GM12878 (cell line): ENCODE results near the gene ACSF3. TPM values are rescaled to one million over a fixed set of nuclear protein-coding genes. Genes with fewer than 3 reads are reported as not detected.
A peak's percentile ranks its signal among the peaks of the same experiment; 100 is the strongest.

Source experiments
- ATAC-seq: fragments of 200-7000 bp; cut with Tn5 transposase; 3 replicates; pipeline ENCODE4 v1.9.1; 2020; ENCODE audit warnings: mild to moderate bottlenecking, moderate library complexity
- BruUV-seq: library from RNA; stranded (reverse); fragments of 400-500 nt; replicated peaks from 2 replicates; lab custom pipeline; 2021; lab: Mats Ljungman, UMichigan
- CTCF ChIA-PET: fragments of 300-600 bp; sonication (Branson Sonifier 250); formaldehyde crosslinking; extraction: SDS; loops from one replicate; lab custom pipeline; 2021; ENCODE audit warnings: inconsistent platforms; lab: Yijun Ruan, JAX
- POLR2A ChIA-PET: fragments of 350-600 bp; formaldehyde crosslinking; extraction: SDS; loops from one replicate; lab custom pipeline; 2021; ENCODE audit warnings: inconsistent platforms; lab: Charles Lee
- RAD21 ChIA-PET: fragments of 300-600 bp; sonication (Branson Sonifier 250); formaldehyde crosslinking; loops from one replicate; lab custom pipeline; 2023; ENCODE audit warnings: antibody characterized with exemption; ENCODE audit not compliant: unreplicated experiment; lab: Charles Lee
- SMC1A ChIA-PET: fragments of 300-600 bp; sonication (Branson Sonifier 250); formaldehyde crosslinking; loops from one replicate; lab custom pipeline; 2023; ENCODE audit not compliant: unreplicated experiment, uncharacterized antibody; lab: Charles Lee
- DNase-seq: peaks from one replicate; pipeline ENCODE4 v3.0.0-alpha.2; 2011; ENCODE audit warnings: low read depth, low spot score
- FAIRE-seq: peaks from 3 replicates; lab custom pipeline; 2011; peaks lifted over from hg19 to GRCh38; lab: Jason Lieb, UNC
- H2AFZ ChIP-seq: 2 replicates; pipeline ENCODE4 v1.6.0; 2011; ENCODE audit warnings: low read depth, low read length, control low read depth; ENCODE audit not compliant: control insufficient read depth
- H3K27ac ChIP-seq: 2 replicates; pipeline ENCODE4 v1.5.1; 2011; ENCODE audit warnings: control low read depth; ENCODE audit not compliant: control insufficient read depth, insufficient read depth
- H3K27me3 ChIP-seq, 2 experiments: replicated peaks in 1 of 2; 2 replicates each; pipeline versions ENCODE4 v1.6.0 to v1.6.1; 2011; ENCODE audit warnings: low read length in 1 of 2; ENCODE audit not compliant: control insufficient read depth in 2 of 2, insufficient read depth in 2 of 2
- H3K36me3 ChIP-seq, 2 experiments: 2 replicates each; pipeline ENCODE4 v1.5.1; 2011; ENCODE audit warnings: low read length in 1 of 2; ENCODE audit not compliant: control insufficient read depth in 2 of 2, insufficient read depth in 2 of 2
- H3K4me1 ChIP-seq: 2 replicates; pipeline ENCODE4 v1.6.1; 2011; ENCODE audit warnings: mild to moderate bottlenecking, low read length, moderate library complexity, mixed read lengths; ENCODE audit not compliant: control insufficient read depth, insufficient read depth
- H3K4me2 ChIP-seq: 2 replicates; pipeline ENCODE4 v1.6.0; 2011; ENCODE audit warnings: control low read depth; ENCODE audit not compliant: control insufficient read depth, insufficient read depth
- H3K4me3 ChIP-seq: fragments of 200-600 bp; sonication (generic); 2 replicates; pipeline ENCODE4 v1.5.1; 2016
- H3K79me2 ChIP-seq: 2 replicates; pipeline ENCODE4 v1.6.0; 2011; ENCODE audit warnings: low read length; ENCODE audit not compliant: control insufficient read depth, insufficient read depth
- H3K9ac ChIP-seq: 2 replicates; pipeline ENCODE4 v1.8.0; 2011; ENCODE audit warnings: low read length, control low read depth, mixed read lengths; ENCODE audit not compliant: control insufficient read depth, insufficient read depth
- H3K9me3 ChIP-seq: replicated peaks from 3 replicates; pipeline ENCODE4 v1.5.1; 2011; ENCODE audit warnings: mild to moderate bottlenecking, low read length; ENCODE audit not compliant: control insufficient read depth, insufficient read depth
- H4K20me1 ChIP-seq: 2 replicates; pipeline ENCODE4 v1.6.0; 2011; ENCODE audit not compliant: control insufficient read depth, insufficient read depth
- BACH1 ChIP-seq: fragments of 450-650 bp; IDR thresholded peaks from 2 replicates; pipeline ENCODE4 v1.6.1; 2017; ENCODE audit warnings: mild to moderate bottlenecking, borderline replicate concordance
- WGBS: methylation state at CpG from one replicate; pipeline ENCODE4 v1.1.6; 2016; ENCODE audit warnings: low lambda C conversion rate; ENCODE audit not compliant: insufficient replicate concordance, insufficient coverage; ENCODE audit errors: missing lambda C conversion rate; 5-methylcytosine and 5-hydroxymethylcytosine counted together
- in situ Hi-C: fragments of 300-500 bp; cut with MboI; formaldehyde crosslinking; loops from 9 replicates; pipeline ENCODE4 v1.14.3; 2018; ENCODE audit warnings: mixed read lengths
- intact Hi-C: fragments of 100-400 bp; cut with micrococcal nuclease; formaldehyde crosslinking; loops from one replicate; pipeline ENCODE4 v1.14.2; 2022; ENCODE audit not compliant: unreplicated experiment
- polyA plus RNA-seq, 11 experiments: library from polyadenylated mRNA; depleted of rRNA in 4 of 11; unstranded in 6 of 11; stranded (reverse) in 5 of 11; fragments of >200 nt; fragmentation: Nextera tagmentation in 4 of 11; fragmentation: Illumina TruSeq in 1 of 11; extraction: Ambion mirVana in 4 of 11; extraction: Trizol in 1 of 11; gene quantifications; 1 replicate in 1 of 11; 2 replicates in 10 of 11; pipeline versions ENCODE4 v1.2.1 to v1.2.3, GENCODE V29; 2011 to 2016; ENCODE audit warnings: inconsistent platforms in 2 of 11, missing spikeins in 2 of 11, low read depth in 1 of 11
- total RNA-seq, 4 experiments: library from RNA; depleted of rRNA in 3 of 4; stranded (reverse); fragments of >200 nt in 3 of 4; fragmentation: Illumina TruSeq in 1 of 4; extraction: Trizol in 1 of 4; gene quantifications; 2 replicates each; pipeline versions ENCODE4 v1.2.1 to v1.2.3, GENCODE V29; 2013 to 2021
- TF ChIP-seq, protein P1 (sequence below), 3 experiments: IDR thresholded peaks in 2 of 3; conservative IDR thresholded peaks in 1 of 3; 2 replicates each; pipeline ENCODE4 v1.5.1; 2011; ENCODE audit warnings: low read depth in 3 of 3, low read length in 3 of 3, mild to moderate bottlenecking in 3 of 3, control low read depth in 2 of 3, moderate library complexity in 2 of 3, inconsistent platforms in 1 of 3, mixed read lengths in 1 of 3; ENCODE audit not compliant: control insufficient read depth in 2 of 3, insufficient read depth in 1 of 3; ENCODE audit errors: extremely low read depth in 1 of 3

Gene ACSF3
- total and polyA plus RNA-seq, 10 of the 15 experiments (the other 5 are each of a cell fraction or from before 2014, with no cell fraction given): 1.0 to 44.4 (median 25.8) TPM

DNA sequence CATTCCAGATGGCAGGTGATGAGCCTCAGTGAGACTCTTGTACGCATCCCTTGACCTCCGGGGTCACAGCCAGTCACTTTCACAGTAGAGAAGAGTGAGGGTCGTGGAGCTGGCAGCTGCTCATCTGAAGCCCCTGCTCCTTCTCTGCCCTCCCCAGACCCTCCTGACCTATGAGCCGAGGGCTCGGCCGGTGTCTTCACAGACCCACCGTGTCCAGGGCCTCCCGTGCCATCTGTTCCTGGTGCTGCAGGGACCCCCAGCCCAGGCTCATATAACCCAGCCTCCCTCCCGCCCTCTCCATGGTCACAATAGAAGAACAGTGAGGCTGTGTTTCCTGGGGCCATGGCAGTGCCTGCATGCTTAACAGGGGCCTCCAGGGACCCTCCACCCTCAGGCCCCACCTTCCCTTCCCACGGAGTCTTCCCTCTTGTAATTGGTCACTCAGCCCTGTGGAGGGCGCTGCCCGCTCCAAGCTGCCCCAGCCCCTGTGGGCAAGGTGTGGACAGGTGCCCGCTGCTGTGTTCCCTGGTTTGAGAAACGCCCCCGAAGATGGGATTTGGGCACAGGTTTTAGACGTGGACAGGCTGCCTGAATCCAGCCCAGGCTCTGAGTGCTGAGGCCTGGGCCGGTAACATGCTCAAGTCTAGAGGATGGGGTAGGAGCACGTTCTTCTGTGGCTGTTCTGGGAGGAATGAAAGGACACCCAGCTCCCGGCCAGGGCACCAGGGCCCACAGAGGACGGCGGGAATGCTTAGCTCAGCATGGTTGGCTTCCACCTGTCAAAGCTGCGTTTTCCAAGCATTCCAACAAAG is 38.7 kb downstream of the ACSF3 start:
- Histone ChIP-seq H3K4me2 (no peak overlapping the region), H3K4me1 (0 out of 2 replicates have a peak, but pooled peaks cover 4% of the 10 kb centered on the region), H3K9me3 (peaks cover 13% of the 10 kb centered on the region), H3K36me3 (peaks cover 17 to 23% of the 10 kb centered on the region in 2 experiments), H3K27me3 (no peaks in the 10 kb centered on the region), H3K79me2 (no peaks in the 10 kb centered on the region; the same call in 1 of the 2 replicates), H2AFZ (no peak overlapping the region), H3K27ac (no peak overlapping the region), H3K4me3 (no peak overlapping the region), H3K9ac (no peak overlapping the region), H4K20me1 (no peaks in the 10 kb centered on the region)
- 88% methylated on average over 22 of the region's 22 CpGs for WGBS
- FAIRE-seq (no peak), ATAC-seq (no peak), DNase-seq (no peak)
- RAD21 ChIA-PET: no interaction called here
- no TSS peak for BruUV-seq
- CTCF ChIA-PET: no interaction called here
- intact Hi-C loops: no loop called here
- SMC1A ChIA-PET: no interaction called here
- in situ Hi-C loops: no loop called here
- POLR2A ChIA-PET: no interaction called here
- TF ChIP-seq, protein P1, sequence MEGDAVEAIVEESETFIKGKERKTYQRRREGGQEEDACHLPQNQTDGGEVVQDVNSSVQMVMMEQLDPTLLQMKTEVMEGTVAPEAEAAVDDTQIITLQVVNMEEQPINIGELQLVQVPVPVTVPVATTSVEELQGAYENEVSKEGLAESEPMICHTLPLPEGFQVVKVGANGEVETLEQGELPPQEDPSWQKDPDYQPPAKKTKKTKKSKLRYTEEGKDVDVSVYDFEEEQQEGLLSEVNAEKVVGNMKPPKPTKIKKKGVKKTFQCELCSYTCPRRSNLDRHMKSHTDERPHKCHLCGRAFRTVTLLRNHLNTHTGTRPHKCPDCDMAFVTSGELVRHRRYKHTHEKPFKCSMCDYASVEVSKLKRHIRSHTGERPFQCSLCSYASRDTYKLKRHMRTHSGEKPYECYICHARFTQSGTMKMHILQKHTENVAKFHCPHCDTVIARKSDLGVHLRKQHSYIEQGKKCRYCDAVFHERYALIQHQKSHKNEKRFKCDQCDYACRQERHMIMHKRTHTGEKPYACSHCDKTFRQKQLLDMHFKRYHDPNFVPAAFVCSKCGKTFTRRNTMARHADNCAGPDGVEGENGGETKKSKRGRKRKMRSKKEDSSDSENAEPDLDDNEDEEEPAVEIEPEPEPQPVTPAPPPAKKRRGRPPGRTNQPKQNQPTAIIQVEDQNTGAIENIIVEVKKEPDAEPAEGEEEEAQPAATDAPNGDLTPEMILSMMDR (IDR thresholded peaks at IDR 0.05 in 2 of 3, conservative IDR thresholded peaks at IDR 0.05 in 1 of 3; ENCODE audit: control insufficient read depth in 2 of 3, extremely low read depth in 1 of 3, insufficient read depth in 1 of 3, low read depth in 3 of 3, low read length in 3 of 3): 0 out of 6 replicates have a peak, but pooled peaks of 1 of the 3 experiments have one; percentile 4
- TF ChIP-seq BACH1: no peak
